HUES64 (cell line): Measurements from ENCODE around the gene DBP.

Experiments
- H3K27ac ChIP-seq: 2 replicates; pipeline ENCODE4 v1.7.0; 2013; ENCODE audit warnings: low read depth, low read length, inconsistent platforms
- H3K27me3 ChIP-seq: 2 replicates; pipeline ENCODE4 v1.6.1; 2013; ENCODE audit warnings: mild to moderate bottlenecking, low read length; ENCODE audit not compliant: insufficient read depth
- H3K36me3 ChIP-seq: 2 replicates; pipeline ENCODE4 v1.6.1; 2013; ENCODE audit warnings: mild to moderate bottlenecking, low read length; ENCODE audit not compliant: insufficient read depth
- H3K4me1 ChIP-seq: 2 replicates; pipeline ENCODE4 v1.6.1; 2013; ENCODE audit warnings: mild to moderate bottlenecking, low read length, moderate library complexity; ENCODE audit not compliant: insufficient read depth
- H3K4me3 ChIP-seq: 2 replicates; pipeline ENCODE4 v1.5.1; 2013; ENCODE audit warnings: mild to moderate bottlenecking, low read length, moderate library complexity
- H3K9ac ChIP-seq: 2 replicates; pipeline ENCODE4 v1.6.1; 2013; ENCODE audit warnings: mild to moderate bottlenecking, low read depth, low read length
- H3K9me3 ChIP-seq: 2 replicates; pipeline ENCODE4 v1.6.1; 2013; ENCODE audit warnings: low read depth, low read length; ENCODE audit not compliant: insufficient read depth
- WGBS: fragments of 150-250, 120-280 bp; methylation state at CpG from one replicate; pipeline ENCODE4 v1.1.7; 2013; ENCODE audit warnings: missing lambda C conversion rate; 5-methylcytosine and 5-hydroxymethylcytosine counted together

Gene DBP

DNA sequence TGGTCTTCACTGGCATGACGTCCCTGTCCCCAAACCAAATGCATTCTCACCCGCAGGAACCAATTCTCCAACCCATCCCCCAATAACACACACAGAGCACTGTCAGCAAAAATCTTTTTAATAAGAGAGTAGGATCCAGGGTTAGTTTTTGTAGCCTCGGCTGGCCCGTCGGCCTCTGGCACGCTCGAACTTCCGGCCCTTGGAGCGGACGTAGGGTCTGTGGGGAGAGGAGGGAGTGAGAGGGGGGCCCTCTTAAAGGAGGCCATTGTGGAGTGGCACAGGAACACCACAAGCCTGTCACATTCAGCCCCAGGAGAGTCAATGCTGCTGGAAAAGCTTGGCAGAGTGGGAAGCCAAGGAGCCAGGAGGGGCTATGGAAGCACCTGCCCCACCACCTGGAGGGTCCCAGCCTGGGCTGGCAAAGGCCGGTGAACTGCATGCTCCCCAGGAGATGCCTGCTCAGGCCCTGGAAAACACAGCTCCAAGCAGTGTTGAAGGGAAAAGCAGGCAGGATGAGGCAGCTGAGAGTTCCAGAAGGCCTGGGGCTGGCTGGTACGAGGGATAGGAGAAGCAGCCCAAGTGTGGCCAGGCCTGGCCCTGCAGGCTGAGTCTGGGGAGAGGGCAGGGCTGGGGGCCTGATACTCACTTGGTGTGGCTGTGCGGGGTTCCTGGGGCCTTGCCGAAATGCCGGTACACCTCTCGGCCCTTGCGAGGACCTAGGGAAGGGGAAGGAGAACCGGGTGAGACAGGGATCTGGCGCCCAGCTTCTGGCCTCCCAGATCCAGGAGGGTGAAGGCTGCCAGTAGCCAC is 21.7 kb downstream of the DBP start:
- H3K9ac ChIP-seq = peak overlapping the region; percentile 84
- peaks cover 37% of the 10 kb centered on the region for H3K4me1 ChIP-seq
- no peaks in the 10 kb centered on the region for H3K9me3 ChIP-seq
- H3K4me3 ChIP-seq = peak overlapping the region; percentile 38
- no peaks in the 10 kb centered on the region for H3K27me3 ChIP-seq
- 80% methylated on average over 17 of the region's 19 CpGs for WGBS
- peaks cover 35% of the 10 kb centered on the region for H3K36me3 ChIP-seq
- peak overlapping the region; percentile 99 for H3K27ac ChIP-seq

DNA sequence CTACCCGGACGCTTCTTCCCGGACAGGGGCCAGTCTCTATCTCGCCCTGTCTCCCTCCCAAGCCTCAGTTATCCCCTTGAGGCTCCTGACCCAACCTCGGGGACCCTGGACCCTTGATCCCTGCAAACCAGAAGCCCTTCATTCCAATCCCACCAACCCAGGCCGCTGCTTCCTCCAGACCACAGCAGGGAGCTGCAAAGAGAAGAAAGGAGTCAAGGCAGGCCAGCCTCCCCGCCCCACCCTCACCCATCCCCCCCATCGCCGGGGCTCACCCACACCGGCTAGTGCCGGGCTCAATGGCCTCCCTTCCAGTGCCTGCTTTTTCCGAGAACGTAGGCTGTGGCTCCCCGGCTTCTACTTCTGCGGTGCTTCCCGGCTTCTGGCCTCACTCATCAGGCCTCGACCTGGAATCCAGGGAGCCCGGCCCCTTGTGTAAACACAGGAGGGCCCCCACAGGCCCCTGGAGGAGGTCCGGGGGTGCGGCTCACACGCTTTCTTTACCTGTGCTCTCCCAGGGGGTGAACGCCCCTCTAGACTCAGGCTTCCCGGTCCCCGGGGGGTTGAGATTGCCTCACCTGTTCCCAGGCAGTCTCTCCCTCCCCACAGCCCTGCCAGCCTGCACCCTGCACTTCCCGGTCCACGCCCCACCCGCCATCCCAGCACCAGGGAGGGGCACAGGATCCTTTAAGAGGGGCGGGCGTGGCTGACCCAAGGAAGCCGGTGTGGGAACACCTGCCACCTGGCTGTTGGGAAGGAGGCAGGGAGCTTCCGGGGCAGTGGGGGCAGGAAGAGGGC is 22.5 kb downstream of the DBP start, which contains the start of gene FAM83E:
TSS of gene FAM83E (minus strand) at position 641 of the 795 bp plus-strand sequence. CDS start 1,704 bp downstream, outside the sequence.
- Histone ChIP-seq H3K27me3 (no peaks in the 10 kb centered on the region), H3K9ac (peak within 1 kb of the TSS; percentile 84), H3K27ac (peak within 1 kb of the TSS; percentile 99), H3K4me1 (peaks cover 33% of the 10 kb centered on the region), H3K9me3 (no peaks in the 10 kb centered on the region), H3K36me3 (peaks cover 35% of the 10 kb centered on the region), H3K4me3 (peak within 1 kb of the TSS; percentile 38)
- 29% methylated on average over 30 of the region's 31 CpGs for WGBS

DNA sequence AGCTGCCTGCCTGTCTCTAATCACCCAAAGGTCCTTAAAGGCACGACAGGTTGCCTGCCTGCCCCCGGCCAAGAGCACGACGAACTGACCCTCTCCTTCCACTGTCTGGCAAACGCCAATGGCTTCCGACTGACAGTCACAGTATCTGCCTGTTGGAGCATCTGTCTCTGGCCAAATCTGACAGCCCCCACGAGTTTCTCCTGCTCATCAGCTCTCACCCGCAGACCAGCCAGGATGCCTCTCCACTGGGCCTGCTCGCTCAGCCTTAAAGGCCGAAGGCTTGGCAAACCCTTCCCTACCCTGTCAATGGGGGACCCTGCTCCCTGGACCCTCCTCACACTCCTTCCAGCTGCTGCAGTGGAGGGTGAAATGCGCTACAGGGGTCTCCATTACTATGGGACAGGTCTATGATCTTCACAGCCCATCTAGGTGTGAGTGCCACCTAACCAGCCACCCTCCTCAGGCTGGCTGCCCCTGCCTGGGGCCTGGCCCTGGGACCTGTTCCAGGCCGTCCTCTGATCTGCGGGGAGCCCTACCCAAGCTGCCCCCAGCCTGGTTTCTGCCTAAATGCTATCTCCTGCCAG is 23.2 kb downstream of the DBP start:
- Histone ChIP-seq H3K9ac (peak overlapping the region; percentile 84), H3K4me3 (no peak overlapping the region)

DNA sequence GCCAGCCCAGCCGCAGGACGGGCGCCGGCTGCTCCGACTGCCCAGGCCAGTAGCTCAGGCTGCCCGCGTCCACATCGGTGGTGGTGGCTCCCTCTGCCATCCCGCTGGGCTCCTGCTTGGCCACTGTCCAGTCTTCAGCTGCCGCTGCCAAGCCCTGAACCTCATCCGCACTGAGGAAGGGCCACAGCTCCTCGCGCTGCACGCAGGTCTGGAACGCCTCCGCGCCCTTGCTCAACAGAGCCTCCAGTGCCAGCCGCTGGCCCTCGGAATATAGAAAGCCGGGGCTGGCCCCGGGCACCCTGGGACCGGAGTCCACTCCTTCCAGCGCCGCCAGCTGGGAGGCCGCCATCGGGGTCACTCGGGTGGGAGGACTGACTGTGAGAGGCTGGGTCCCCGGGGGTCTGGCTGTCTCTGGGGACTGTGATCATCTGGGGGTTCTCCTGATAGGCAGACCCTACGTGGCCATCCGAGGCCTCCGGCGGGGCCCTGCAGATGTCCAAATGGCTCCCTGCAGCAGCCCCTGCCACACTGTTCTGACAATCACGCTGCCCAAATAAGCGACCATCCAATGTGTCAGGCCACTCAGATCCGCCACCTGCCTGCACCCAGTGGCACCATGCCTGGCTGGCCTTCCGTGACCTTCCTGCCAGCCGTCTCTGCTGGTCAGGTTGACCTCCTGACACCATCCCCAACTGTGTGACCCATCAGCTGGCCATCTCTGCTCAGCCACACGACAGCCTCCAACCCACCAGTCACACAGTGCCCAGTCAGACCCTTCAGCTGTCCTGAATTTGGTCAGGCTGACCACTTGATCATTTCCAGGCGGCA is 23.9 kb downstream of the DBP start:
- no peaks in the 10 kb centered on the region for H3K27me3 ChIP-seq
- WGBS = 96% methylated on average over 39 of the region's 39 CpGs
- peaks cover 33% of the 10 kb centered on the region for H3K4me1 ChIP-seq
- peaks cover 33% of the 10 kb centered on the region for H3K36me3 ChIP-seq
- no peaks in the 10 kb centered on the region for H3K9me3 ChIP-seq
- H3K27ac ChIP-seq = no peak overlapping the region; the same call in 1 of the 2 replicates
- peak overlapping the region; percentile 84; the same call in 1 of the 2 replicates for H3K9ac ChIP-seq
- no peak overlapping the region for H3K4me3 ChIP-seq

More for the DNA sequence above, 23.2 kb downstream of the DBP start:
- H3K9me3 ChIP-seq = no peaks in the 10 kb centered on the region
- peaks cover 33% of the 10 kb centered on the region for H3K4me1 ChIP-seq
- WGBS = 90% methylated on average over 13 of the region's 13 CpGs
- peak overlapping the region; percentile 99 for H3K27ac ChIP-seq
- peaks cover 35% of the 10 kb centered on the region for H3K36me3 ChIP-seq
- no peaks in the 10 kb centered on the region for H3K27me3 ChIP-seq

DNA sequence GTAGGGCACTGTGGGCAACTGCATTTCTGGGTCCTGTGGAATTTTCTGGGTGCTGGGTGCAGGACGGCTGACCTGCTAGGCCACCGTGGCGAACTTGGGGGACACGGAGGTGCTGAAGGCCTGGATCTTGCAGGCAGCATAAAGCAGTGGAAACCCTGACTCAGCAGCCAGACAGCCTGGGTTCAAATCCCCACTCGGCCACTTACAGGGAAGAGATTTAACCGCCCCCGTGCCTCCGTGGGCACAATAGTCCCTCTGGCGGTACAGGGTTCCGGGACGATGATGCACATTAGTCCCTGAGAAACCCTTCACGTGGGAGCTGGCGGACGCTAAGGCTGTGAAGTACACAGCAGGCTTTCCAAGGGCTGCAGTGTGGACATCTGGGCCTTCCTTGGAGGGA is 25.3 kb downstream of the DBP start:
- no peaks in the 10 kb centered on the region for H3K9me3 ChIP-seq
- no peak overlapping the region for H3K4me3 ChIP-seq
- no peak overlapping the region for H3K9ac ChIP-seq
- 93% methylated on average over 14 of the region's 14 CpGs for WGBS
- H3K27me3 ChIP-seq = no peaks in the 10 kb centered on the region
- H3K4me1 ChIP-seq = peaks cover 23% of the 10 kb centered on the region
- H3K27ac ChIP-seq = no peak overlapping the region
- H3K36me3 ChIP-seq = peaks cover 19% of the 10 kb centered on the region

DNA sequence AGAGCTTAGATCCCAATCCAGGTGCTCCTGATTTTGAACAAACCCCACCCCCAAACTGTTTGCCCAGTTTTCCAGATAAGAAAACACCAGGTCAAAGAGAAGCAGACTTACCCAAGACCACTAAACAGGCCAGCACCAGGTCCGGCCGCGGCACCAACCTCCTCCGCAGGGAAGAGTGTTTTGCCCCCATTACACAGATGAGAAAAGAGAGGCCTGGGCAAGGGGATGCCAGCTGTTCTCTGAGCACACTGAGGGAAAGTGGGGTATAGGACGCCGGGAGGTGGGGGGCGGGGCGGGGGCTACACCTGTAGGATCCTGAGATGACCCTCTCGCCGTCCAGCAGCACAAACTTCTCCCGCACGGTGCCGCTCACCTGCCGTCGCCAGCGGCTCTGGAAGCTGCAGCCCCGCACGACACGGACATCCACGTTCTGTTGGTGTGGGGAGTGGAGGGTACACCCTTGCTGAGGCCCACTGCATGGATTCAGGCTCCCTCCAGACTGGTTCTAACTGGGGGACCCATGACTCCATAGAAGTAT is 27.5 kb downstream of the DBP start:
- H3K9me3 ChIP-seq = no peaks in the 10 kb centered on the region
- no peaks in the 10 kb centered on the region for H3K36me3 ChIP-seq
- no peak overlapping the region for H3K27ac ChIP-seq
- no peak overlapping the region for H3K9ac ChIP-seq
- 0 out of 2 replicates have a peak, but pooled peaks cover under 1% of the 10 kb centered on the region for H3K4me1 ChIP-seq
- 95% methylated on average over 20 of the region's 20 CpGs for WGBS
- H3K27me3 ChIP-seq = no peaks in the 10 kb centered on the region
- H3K4me3 ChIP-seq = no peak overlapping the region

DNA sequence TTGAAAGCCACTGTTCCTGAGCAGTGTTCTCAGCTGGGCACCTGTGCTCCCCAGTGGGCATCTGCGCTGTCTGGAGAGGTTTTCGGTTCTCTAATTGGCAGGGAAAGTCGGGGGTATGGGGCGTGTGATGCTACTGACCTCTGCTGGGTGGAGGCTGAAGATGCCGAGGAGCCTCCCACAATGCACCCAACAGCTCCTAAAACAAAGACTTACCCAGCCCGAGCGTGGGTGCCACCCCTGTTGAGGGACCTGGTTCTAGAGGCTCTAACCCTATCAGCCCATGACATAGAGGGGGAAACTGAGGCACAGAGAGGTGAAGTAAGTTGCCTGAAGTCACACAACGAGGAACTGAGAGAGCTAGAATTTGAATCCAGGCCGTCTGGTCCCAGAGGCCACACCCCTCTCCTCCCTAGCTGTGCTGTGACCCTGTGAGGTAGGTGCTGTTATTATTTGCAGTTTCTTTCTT is 28.3 kb downstream of the DBP start:
- Histone ChIP-seq H3K4me3 (no peak overlapping the region), H3K27ac (no peak overlapping the region), H3K36me3 (no peaks in the 10 kb centered on the region), H3K27me3 (no peaks in the 10 kb centered on the region), H3K9ac (no peak overlapping the region), H3K4me1 (no peaks in the 10 kb centered on the region), H3K9me3 (no peaks in the 10 kb centered on the region)
- 71% methylated on average over 6 of the region's 9 CpGs for WGBS

DNA sequence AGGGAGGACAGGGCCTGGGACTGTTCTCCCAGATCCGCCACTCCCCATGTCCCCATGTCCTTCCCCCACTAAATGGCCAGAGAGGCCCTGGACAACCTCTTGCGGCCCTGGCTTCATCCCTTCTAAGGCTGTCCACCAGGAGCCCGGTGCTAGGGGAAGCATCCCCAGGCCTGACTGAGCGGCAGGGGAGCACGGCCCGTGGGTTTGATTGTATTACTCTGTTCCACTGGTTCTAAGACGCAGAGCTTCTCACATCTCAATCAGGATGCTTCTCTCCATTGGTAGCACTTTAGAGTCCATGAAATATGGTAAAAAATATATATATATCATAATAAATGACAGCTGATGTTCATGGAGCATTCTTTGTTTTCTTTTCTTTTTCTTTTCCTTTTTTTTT is 29.8 kb downstream of the DBP start:
- Histone ChIP-seq H3K36me3 (no peaks in the 10 kb centered on the region), H3K27me3 (no peaks in the 10 kb centered on the region), H3K27ac (no peak overlapping the region), H3K4me1 (no peaks in the 10 kb centered on the region), H3K9ac (no peak overlapping the region), H3K9me3 (no peaks in the 10 kb centered on the region), H3K4me3 (no peak overlapping the region)
- WGBS = 94% methylated on average over 7 of the region's 7 CpGs

DNA sequence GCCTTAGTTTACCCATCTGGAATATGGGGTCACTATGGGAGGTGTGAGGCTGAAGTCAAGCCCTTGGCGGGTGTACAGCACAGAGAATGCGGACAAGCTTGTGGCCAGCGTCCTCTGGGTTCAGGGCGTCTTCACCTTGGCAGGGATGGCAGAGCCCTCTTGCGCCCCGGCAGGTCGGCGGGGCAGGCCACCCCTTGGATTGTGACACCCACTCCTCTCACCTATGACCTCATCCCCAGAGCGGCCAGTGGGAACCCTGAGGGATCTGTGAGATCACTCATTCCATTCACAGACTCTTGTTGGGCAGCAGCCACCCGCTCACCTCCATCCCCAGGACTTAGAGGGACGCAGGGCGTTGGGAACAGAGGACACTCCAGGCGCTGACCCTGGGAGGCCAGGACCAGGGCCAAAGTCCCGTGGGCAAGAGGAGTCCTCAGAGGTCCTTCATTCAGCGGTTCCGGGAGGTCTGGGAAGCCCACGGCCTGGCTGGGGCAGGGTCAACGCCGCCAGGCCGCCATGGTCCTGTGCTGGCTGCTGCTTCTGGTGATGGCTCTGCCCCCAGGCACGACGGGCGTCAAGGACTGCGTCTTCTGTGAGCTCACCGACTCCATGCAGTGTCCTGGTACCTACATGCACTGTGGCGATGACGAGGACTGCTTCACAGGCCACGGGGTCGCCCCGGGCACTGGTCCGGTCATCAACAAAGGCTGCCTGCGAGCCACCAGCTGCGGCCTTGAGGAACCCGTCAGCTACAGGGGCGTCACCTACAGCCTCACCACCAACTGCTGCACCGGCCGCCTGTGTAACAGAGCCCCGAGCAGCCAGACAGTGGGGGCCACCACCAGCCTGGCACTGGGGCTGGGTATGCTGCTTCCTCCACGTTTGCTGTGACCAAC is 30.5 kb downstream of the DBP start, which contains the start of gene SPACA4:
TSS of gene SPACA4 (plus strand) at position 280 of the 896 bp plus-strand sequence. CDS start at position 517, 237 bp downstream.
- Histone ChIP-seq H3K36me3 (no peaks in the 10 kb centered on the region), H3K4me1 (no peaks in the 10 kb centered on the region), H3K9ac (no peak within 1 kb of the TSS), H3K27me3 (no peaks in the 10 kb centered on the region), H3K27ac (no peak within 1 kb of the TSS), H3K4me3 (no peak within 1 kb of the TSS), H3K9me3 (no peaks in the 10 kb centered on the region)
- 94% methylated on average over 39 of the region's 39 CpGs for WGBS
